Hepatocyte (in vitro differentiated cells): ENCODE results near the gene CCDC88C.

Source experiments
- CTCF ChIP-seq: fragments of 200-600 bp; sonication (generic); IDR thresholded peaks from 2 replicates; pipeline ENCODE4 v1.5.1; 2016; ENCODE audit warnings: antibody characterized with exemption, mild to moderate bottlenecking; ENCODE audit not compliant: poor library complexity
- EZH2phosphoT487 ChIP-seq: fragments of 200-600 bp; sonication (generic); IDR thresholded peaks from one replicate; pipeline ENCODE4 v1.6.1; 2018; ENCODE audit warnings: antibody characterized with exemption, mild to moderate bottlenecking, low read depth, moderate library complexity; ENCODE audit not compliant: unreplicated experiment, severe bottlenecking

GRCh38 chr14:91315844-91316267 is 101.8 kb downstream of the CCDC88C start:
- TF ChIP-seq CTCF: no peak
- TF ChIP-seq EZH2phosphoT487: no peak
